ENCODE measurements around the gene FGF14.

Gene FGF14

DNA sequence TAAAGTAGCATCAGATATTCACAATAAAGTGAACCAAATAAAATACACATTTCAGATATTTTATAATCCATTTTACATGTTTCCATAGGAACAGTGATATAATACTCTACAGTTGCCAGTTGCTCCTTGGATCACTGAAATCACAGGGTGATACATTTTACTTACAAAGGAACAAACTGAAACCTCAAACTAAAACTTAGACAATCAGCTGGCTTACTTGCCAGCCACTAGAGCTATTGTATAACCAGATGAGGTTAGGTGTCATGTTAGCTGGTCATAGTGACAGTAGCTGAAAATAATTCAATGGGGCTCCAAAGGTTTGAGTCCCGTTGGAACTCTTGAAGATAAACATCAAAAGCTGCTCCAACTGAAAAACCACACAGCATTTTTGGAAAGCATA, 674.7 kb downstream of the FGF14 start:
- TF ChIP-seq, protein P1, sequence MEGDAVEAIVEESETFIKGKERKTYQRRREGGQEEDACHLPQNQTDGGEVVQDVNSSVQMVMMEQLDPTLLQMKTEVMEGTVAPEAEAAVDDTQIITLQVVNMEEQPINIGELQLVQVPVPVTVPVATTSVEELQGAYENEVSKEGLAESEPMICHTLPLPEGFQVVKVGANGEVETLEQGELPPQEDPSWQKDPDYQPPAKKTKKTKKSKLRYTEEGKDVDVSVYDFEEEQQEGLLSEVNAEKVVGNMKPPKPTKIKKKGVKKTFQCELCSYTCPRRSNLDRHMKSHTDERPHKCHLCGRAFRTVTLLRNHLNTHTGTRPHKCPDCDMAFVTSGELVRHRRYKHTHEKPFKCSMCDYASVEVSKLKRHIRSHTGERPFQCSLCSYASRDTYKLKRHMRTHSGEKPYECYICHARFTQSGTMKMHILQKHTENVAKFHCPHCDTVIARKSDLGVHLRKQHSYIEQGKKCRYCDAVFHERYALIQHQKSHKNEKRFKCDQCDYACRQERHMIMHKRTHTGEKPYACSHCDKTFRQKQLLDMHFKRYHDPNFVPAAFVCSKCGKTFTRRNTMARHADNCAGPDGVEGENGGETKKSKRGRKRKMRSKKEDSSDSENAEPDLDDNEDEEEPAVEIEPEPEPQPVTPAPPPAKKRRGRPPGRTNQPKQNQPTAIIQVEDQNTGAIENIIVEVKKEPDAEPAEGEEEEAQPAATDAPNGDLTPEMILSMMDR (IDR thresholded peaks at IDR 0.05; ENCODE audit: borderline replicate concordance, insufficient read depth, low read depth, low read length), result no peak
- no peak overlapping the region for H3K4me3 ChIP-seq (ENCODE audit: low read depth, low read length)

DNA sequence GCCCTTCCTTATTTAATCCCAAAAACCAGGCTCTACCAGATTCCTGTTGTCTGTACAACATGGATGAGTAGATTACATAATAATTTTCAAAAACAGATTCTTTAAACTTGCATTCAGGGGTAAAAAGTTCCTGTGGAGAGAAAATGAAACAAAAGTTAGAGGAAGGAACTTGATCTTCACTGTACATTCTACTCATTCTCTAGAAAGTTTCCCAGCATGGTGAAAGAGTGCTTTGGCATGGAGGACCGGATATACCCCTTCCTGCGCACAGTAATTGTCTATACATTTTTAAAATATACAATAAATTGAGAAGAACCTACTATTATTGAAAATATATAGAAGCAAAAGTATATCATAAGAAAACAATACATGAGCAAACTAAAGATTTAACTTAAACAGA, 675.2 kb downstream of the FGF14 start:
- no peak overlapping the region for H3K4me3 ChIP-seq (ENCODE audit: low read depth, low read length)
- TF ChIP-seq, protein P1 (IDR thresholded peaks at IDR 0.05; ENCODE audit: borderline replicate concordance, insufficient read depth, low read depth, low read length), result no peak

GRCh38 chr13:101718496-101718895, 683.4 kb downstream of the FGF14 start:
- H3K4me3 ChIP-seq (ENCODE audit: low read depth, low read length), result no peak overlapping the region
- TF ChIP-seq, protein P1 (IDR thresholded peaks at IDR 0.05; ENCODE audit: borderline replicate concordance, insufficient read depth, low read depth, low read length), result no peak

- TF ChIP-seq, protein P1 (IDR thresholded peaks at IDR 0.05; ENCODE audit: borderline replicate concordance, insufficient read depth, low read depth, low read length), result no peak
- H3K4me3 ChIP-seq (ENCODE audit: low read depth, low read length), result no peak overlapping the region
Measured at GRCh38 chr13:101717353-101717752, 684.5 kb downstream of the FGF14 start.

DNA sequence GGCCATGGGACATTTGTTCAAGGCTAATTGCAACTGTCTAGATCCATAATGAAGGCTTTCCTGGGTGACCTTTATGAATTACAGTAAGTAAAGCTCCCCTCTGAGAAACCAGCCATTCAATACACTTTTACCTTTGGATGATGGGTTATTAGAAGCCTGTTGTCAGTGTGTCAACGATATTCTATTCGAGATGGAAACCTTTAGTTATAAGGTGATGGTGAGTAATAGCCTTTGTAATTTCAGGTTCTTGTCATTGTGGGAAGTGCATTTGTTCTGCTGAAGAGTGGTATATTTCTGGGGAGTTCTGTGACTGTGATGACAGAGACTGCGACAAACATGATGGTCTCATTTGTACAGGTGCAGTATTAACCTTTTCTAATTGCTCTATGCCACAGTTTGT, 687.7 kb downstream of the FGF14 start:
- H3K4me3 ChIP-seq (ENCODE audit: low read depth, low read length), result no peak overlapping the region
- TF ChIP-seq, protein P1 (IDR thresholded peaks at IDR 0.05; ENCODE audit: borderline replicate concordance, insufficient read depth, low read depth, low read length), result no peak

DNA sequence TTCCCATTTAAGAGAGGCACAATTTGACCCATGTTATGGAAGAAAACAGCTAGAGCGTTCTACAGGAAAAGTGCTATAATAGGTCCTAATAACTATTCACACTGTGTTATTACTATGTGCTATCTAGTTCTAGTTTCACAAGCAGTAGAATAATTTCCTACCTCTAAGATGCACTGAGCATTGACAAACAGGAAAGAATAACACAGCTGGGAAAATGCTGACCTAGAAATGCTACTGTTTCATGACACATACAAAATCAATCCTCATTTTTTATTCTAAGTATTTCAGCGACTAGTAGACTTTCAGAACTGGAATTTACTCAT, 689.9 kb downstream of the FGF14 start:
- TF ChIP-seq, protein P1 (IDR thresholded peaks at IDR 0.05; ENCODE audit: borderline replicate concordance, insufficient read depth, low read depth, low read length), result no peak
- no peak overlapping the region for H3K4me3 ChIP-seq (ENCODE audit: low read depth, low read length)

DNA sequence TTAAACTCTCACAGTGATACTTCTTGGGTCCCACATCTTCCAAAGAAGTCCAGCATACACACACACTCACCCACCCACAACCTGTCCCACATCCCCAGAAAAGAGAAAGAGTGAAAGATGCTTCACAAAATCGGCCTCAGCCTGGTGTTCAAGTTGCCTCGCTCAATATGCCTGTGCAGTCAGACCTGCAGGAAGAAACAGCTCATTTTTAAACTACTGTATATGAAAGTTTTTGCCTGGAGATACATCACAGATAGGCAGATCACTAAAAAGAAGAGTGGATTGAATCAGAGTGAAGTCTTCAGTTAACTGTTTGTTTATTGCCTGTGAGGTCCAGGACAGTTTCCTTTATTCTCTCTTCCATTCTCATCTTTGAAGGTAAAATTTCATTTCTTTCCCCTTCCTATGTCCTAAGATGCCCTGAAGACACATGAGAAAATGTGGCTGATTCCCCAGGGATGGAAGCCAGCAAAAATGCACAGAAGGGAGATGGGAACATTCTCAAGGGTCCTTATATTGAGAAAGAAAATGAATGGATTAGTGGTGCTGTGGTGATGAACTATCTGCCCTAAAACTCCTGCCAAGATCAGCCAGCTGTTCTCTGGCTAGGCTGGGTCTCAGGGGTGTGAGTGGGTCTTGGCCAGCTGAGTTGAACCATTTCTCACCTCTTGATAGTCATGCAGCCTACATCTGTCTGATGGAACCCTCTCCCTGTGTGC, 690.4 kb downstream of the FGF14 start:
- TF ChIP-seq, protein P1 (IDR thresholded peaks at IDR 0.05; ENCODE audit: borderline replicate concordance, insufficient read depth, low read depth, low read length), result no peak

More for the DNA sequence above, 690.4 kb downstream of the FGF14 start:
- no peak overlapping the region for H3K4me3 ChIP-seq (ENCODE audit: low read depth, low read length)

Data from GM12875 (cell line).